OCI-LY1 (cell line): Measurements from ENCODE around the gene NPIPB8.
"Not testable (repeated sequence)": the region's sequence is repeated elsewhere in the genome, so short reads cannot be mapped to it uniquely, and the experiment has no call there.

Experiments
- H2AFZ ChIP-seq: fragments of 200-600 bp; sonication (generic), shearing (Covaris generic); 2 replicates; pipeline ENCODE4 v1.6.0; 2014; ENCODE audit warnings: antibody characterized with exemption, mild to moderate bottlenecking, low read length
- H3F3A ChIP-seq: fragments of 200-600 bp; sonication (generic), shearing (Covaris generic); 2 replicates; pipeline ENCODE4 v1.6.0; 2014; ENCODE audit warnings: mild to moderate bottlenecking, antibody characterized with exemption, low read length, moderate library complexity; ENCODE audit not compliant: insufficient read depth
- H3K27ac ChIP-seq: fragments of 200-600 bp; sonication (generic); 2 replicates; pipeline ENCODE4 v1.5.1; 2014; ENCODE audit warnings: low read length, mixed run types, mild to moderate bottlenecking, low read depth; ENCODE audit not compliant: poor library complexity, severe bottlenecking
- H3K27me3 ChIP-seq: fragments of 200-600 bp; sonication (generic); 2 replicates; pipeline ENCODE4 v1.6.0; 2014; ENCODE audit warnings: antibody characterized with exemption, mild to moderate bottlenecking, low read length, moderate library complexity; ENCODE audit not compliant: insufficient read depth
- H3K36me3 ChIP-seq: fragments of 200-600 bp; sonication (generic); 2 replicates; pipeline ENCODE4 v1.6.1; 2014; ENCODE audit warnings: mild to moderate bottlenecking, antibody characterized with exemption, low read length, moderate library complexity, mixed read lengths; ENCODE audit not compliant: insufficient read depth
- H3K4me1 ChIP-seq: fragments of 200-600 bp; sonication (generic); 2 replicates; pipeline ENCODE4 v1.5.1; 2014; ENCODE audit warnings: mild to moderate bottlenecking, low read length, moderate library complexity; ENCODE audit not compliant: insufficient read depth, severe bottlenecking
- H3K4me2 ChIP-seq: fragments of 200-600 bp; sonication (generic), shearing (Covaris generic); 2 replicates; pipeline ENCODE4 v1.6.1; 2014; ENCODE audit warnings: low read length
- H3K4me3 ChIP-seq: fragments of 200-600 bp; sonication (generic); 2 replicates; pipeline ENCODE4 v1.5.1; 2014; ENCODE audit warnings: low read length, low read depth, mild to moderate bottlenecking, mixed read lengths; ENCODE audit not compliant: poor library complexity, severe bottlenecking
- H3K79me2 ChIP-seq: fragments of 200-600 bp; shearing (Covaris generic); 2 replicates; pipeline ENCODE4 v1.6.1; 2016; ENCODE audit warnings: mixed run types, low read length, mixed read lengths; ENCODE audit not compliant: insufficient read depth
- H3K9ac ChIP-seq: fragments of 200-600 bp; sonication (generic), shearing (Covaris generic); 2 replicates; pipeline ENCODE4 v1.6.1; 2014; ENCODE audit warnings: mild to moderate bottlenecking, low read length, mixed read lengths
- H3K9me2 ChIP-seq: fragments of 200-600 bp; sonication (generic), shearing (Covaris generic); 2 replicates; pipeline ENCODE4 v1.6.1; 2014; ENCODE audit warnings: low read depth, mild to moderate bottlenecking, low read length, mixed read lengths
- H3K9me3 ChIP-seq: fragments of 200-600 bp; shearing (Covaris generic); 2 replicates; pipeline ENCODE4 v1.6.1; 2014; ENCODE audit warnings: low read length, mixed read lengths
- H4K20me1 ChIP-seq: fragments of 200-600 bp; sonication (generic), shearing (Covaris generic); 2 replicates; pipeline ENCODE4 v1.6.0; 2016; ENCODE audit warnings: mild to moderate bottlenecking, low read length; ENCODE audit not compliant: insufficient read depth
- EZH2 ChIP-seq: fragments of 200-600 bp; sonication (generic), shearing (Covaris generic); IDR thresholded peaks from 2 replicates; pipeline ENCODE4 v1.8.0; 2017; ENCODE audit warnings: borderline replicate concordance, mixed run types, mild to moderate bottlenecking, antibody characterized with exemption, low read length, moderate library complexity, mixed read lengths
- TF ChIP-seq, protein P1 (sequence below): fragments of 200-600 bp; sonication (generic), shearing (Covaris generic); IDR thresholded peaks from 2 replicates; pipeline ENCODE4 v1.5.1; 2017; ENCODE audit warnings: mild to moderate bottlenecking, antibody characterized with exemption, low read length, moderate library complexity, mixed read lengths

Gene NPIPB8

DNA sequence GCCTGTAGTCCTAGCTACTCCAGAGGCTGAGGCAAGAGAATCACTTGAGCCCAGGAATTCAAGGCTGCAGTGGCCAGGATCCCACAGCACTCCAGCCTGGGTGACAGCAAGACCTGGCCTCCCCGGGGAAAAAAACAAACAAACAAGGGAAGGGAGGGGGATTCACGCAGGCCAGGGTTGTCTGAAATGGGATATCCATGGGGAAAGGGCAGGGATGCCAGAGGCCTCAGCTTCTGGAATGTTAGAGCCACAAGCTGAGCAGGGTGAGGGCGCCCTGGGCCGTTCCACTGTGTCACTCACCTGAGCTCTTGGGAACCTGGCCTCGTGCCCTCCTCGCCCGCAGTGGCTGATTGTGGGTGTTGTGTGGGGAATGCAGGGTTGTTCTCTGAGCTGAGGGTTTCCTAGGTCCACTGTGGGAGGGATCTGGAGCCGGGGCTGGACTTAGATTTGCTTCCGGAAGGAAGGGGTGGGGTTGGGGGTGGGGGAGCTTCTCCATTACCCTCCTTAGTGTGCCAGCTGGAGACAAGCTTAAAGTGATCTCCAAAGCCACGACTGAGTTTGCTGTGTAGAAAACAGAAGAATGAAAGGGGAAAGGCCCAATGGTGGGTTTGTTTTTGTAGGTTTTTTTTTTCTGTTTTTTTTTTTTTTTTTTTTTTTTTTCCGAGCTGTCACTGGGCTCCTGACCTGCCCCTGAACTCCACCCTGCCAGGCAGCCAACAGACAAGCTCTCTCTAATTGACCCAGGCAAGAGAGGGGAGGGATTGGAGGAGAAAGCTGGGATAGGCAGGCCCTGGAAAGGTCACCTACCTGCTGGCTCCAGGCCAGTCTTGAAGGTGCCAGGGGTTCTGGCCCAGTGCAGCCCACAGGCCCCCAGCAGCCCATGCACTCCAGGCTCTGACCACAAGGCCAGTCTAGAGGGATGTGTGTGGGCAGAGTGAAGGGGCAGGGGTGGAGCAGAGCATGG, 28.0 kb upstream of the NPIPB8 start, which contains the start of gene SULT1A1:
Gene SULT1A1, minus strand, starts transcription at position 414 of the 964 bp plus-strand sequence. CDS start 1,189 bp downstream, outside the sequence.
- Histone ChIP-seq H3K79me2 (no peaks in the 10 kb centered on the region), H3F3A (no peaks in the 10 kb centered on the region), H3K4me2 (no peak within 1 kb of the TSS), H2AFZ (no peak within 1 kb of the TSS), H3K9me2 (no peaks in the 10 kb centered on the region), H3K9me3 (no peaks in the 10 kb centered on the region), H3K27ac (no peak within 1 kb of the TSS), H3K9ac (no peak within 1 kb of the TSS), H3K4me3 (no peak within 1 kb of the TSS), H3K36me3 (no peaks in the 10 kb centered on the region), H3K27me3 (no peaks in the 10 kb centered on the region), H3K4me1 (no peaks in the 10 kb centered on the region), H4K20me1 (no peaks in the 10 kb centered on the region)
- TF ChIP-seq, protein P1, sequence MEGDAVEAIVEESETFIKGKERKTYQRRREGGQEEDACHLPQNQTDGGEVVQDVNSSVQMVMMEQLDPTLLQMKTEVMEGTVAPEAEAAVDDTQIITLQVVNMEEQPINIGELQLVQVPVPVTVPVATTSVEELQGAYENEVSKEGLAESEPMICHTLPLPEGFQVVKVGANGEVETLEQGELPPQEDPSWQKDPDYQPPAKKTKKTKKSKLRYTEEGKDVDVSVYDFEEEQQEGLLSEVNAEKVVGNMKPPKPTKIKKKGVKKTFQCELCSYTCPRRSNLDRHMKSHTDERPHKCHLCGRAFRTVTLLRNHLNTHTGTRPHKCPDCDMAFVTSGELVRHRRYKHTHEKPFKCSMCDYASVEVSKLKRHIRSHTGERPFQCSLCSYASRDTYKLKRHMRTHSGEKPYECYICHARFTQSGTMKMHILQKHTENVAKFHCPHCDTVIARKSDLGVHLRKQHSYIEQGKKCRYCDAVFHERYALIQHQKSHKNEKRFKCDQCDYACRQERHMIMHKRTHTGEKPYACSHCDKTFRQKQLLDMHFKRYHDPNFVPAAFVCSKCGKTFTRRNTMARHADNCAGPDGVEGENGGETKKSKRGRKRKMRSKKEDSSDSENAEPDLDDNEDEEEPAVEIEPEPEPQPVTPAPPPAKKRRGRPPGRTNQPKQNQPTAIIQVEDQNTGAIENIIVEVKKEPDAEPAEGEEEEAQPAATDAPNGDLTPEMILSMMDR = no peak
- TF ChIP-seq EZH2 = no peak

DNA sequence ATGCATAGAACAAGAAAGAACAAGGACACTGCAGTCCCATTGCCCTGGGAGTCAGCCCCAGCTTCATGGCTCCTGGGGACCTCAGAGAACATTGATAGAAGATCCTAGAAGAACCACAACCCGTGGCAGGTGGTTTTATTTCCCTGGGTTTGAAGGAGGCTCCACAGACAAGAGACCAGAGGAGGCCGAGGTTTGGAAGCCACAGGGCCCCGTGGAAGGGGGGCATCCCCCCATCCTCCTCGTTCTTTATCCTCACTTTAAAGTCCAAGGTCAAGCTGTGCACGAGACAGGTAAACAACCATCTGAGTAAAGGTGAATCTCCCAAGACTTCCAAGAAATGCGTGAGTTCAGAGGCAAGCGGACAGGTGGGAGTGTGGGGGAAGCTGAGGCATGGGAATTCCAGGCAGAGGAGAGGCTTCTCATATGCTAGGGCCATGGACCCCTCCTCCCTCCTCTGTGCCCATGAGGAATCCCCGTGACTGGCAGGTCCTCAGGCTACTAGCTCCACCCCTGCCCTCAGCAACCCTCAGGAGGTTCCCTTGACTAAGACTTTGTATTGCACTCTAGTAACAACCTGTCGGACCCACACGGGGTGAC, 27.2 kb upstream of the NPIPB8 start:
- Histone ChIP-seq H3K27me3 (no peaks in the 10 kb centered on the region), H3K79me2 (no peaks in the 10 kb centered on the region), H3K9me2 (no peaks in the 10 kb centered on the region), H3K27ac (no peak overlapping the region), H3K9me3 (no peaks in the 10 kb centered on the region), H3K4me2 (no peak overlapping the region), H3K4me3 (no peak overlapping the region), H2AFZ (no peak overlapping the region), H4K20me1 (no peaks in the 10 kb centered on the region), H3F3A (no peaks in the 10 kb centered on the region), H3K4me1 (no peaks in the 10 kb centered on the region), H3K36me3 (no peaks in the 10 kb centered on the region), H3K9ac (no peak overlapping the region)
- TF ChIP-seq, protein P1 = no peak
- no peak for TF ChIP-seq EZH2

DNA sequence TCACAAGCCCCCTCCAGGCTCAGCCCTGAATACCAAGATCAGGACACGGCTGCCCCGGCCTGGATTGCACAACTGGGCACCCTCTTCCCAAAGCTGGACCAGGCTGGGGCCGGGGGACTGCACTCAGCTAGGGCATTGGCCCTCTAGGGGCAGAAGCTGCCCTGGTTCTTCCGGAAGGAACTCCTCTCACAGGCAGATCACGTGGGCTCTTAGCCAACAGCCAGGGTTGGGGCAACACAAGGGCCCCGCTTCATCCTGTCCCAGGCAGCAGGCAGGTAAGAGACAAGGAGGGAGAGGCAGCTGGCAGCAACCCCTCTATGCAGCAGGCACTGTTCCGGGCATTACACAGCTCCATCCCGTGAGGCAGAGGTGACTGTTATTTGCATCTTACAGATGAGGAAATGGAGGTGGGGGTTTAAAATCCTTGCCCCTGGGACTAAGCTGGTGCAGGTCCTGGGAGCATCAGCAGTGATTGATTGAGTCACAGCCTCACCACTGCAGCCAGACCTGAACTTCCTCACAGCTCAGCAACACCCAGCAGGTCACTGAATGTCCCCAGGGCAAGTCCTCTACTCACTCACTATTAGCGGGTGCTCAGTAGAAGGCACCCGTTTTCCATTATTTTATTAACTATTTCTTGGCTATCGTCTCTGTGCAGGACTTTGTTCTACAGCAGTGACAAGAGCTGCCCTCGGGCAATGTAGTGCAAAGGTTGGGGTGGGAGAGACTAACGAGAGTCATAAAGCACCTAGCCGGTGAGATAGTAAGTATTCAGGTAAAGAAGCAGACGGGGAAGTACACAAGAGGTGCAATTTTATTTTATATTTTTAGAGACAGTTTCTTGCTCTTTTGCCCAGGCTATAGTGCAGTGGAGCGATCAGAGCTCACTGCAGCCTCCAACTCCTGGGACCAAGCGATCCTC, 25.2 kb upstream of the NPIPB8 start:
- not testable (repeated sequence) for H3K79me2 ChIP-seq, H3K4me3 ChIP-seq, H3K9ac ChIP-seq, H3K36me3 ChIP-seq, H3K9me2 ChIP-seq, H3K27me3 ChIP-seq, H3K27ac ChIP-seq, H3K4me1 ChIP-seq, H4K20me1 ChIP-seq, H3K9me3 ChIP-seq, H3F3A ChIP-seq, H3K4me2 ChIP-seq, H2AFZ ChIP-seq

DNA sequence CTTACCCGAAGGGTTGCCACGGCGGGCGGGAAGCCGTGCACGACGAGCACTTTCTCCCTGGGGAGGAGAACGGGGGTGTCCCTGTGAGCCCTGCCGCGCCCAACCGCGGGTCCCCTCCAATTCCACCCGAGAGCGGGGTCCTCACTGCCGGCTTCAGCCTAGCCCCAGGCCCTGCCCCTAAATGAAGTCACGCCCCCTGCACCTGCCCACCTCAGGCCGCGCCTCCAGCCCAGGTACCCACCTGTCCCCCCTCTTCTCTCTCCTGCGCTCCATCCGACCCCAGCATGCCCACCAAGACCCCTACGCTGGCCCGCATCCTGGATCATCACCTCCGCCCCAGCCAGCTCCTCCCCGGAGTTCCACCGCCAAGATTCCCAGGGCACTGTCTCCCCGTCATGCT, 24.0 kb upstream of the NPIPB8 start:
- H3F3A ChIP-seq, H3K4me2 ChIP-seq, H3K36me3 ChIP-seq, H2AFZ ChIP-seq, H3K4me3 ChIP-seq, H3K9ac ChIP-seq, H3K27ac ChIP-seq, H3K27me3 ChIP-seq, H3K9me2 ChIP-seq, H3K79me2 ChIP-seq, H4K20me1 ChIP-seq, H3K9me3 ChIP-seq: not testable (repeated sequence)
- H3K4me1 ChIP-seq = peaks cover 11% of the 10 kb centered on the region

DNA sequence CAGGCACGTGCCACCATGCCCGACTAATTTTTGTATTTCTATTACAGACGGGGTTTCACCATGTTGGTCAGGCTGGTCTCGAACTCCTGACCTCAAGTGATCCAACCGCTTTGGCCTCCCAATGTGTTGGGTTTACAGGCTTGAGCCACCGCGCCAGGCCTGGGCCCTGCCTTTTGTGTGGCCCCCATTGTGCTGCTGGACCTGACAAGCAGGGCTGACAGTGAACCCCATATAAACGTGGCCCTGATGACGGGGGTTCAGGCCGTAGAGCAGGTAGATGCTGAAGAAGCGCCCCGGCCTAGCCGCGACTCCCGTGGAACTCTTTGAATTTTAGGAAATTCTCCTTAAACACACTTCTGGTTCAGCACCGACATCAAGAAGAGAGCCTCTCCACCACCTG, 23.3 kb upstream of the NPIPB8 start:
- H2AFZ ChIP-seq, H3F3A ChIP-seq, H3K9me2 ChIP-seq, H3K9me3 ChIP-seq, H3K4me3 ChIP-seq, H3K27ac ChIP-seq, H3K9ac ChIP-seq, H3K4me2 ChIP-seq, H3K36me3 ChIP-seq, H3K79me2 ChIP-seq, H4K20me1 ChIP-seq, H3K27me3 ChIP-seq: not testable (repeated sequence)
- H3K4me1 ChIP-seq = peaks cover 11% of the 10 kb centered on the region
